SK-N-SH treated with all-trans-retinoic acid at 6 μM for 48 hours (cell line): Measurements from ENCODE around the gene OTOG.

ENCODE experiments used
- ATAC-seq: fragments of 200-7000 bp; cut with Tn5 transposase; 3 replicates; pipeline ENCODE4 v1.9.1; 2020; ENCODE audit warnings: mild to moderate bottlenecking, moderate library complexity
- ARNTL ChIP-seq: fragments of 450-650 bp; formaldehyde crosslinking; IDR thresholded peaks from 2 replicates; pipeline ENCODE4 v1.5.0; 2020; ENCODE audit warnings: low read depth, mild to moderate bottlenecking, moderate library complexity, borderline replicate concordance
- CREB5 ChIP-seq: fragments of 250-450 bp; sonication (Bioruptor Pico); IDR thresholded peaks from 2 replicates; pipeline ENCODE4 v1.5.1; 2020; ENCODE audit warnings: low read depth, mild to moderate bottlenecking, moderate library complexity
- CSDC2 ChIP-seq: fragments of 250-450 bp; sonication (Bioruptor Pico); IDR thresholded peaks from 2 replicates; pipeline ENCODE4 v1.5.0; 2020; ENCODE audit warnings: mild to moderate bottlenecking, moderate library complexity
- CSRNP3 ChIP-seq: fragments of 250-450 bp; sonication (Bioruptor Pico); IDR thresholded peaks from 2 replicates; pipeline ENCODE4 v1.5.1; 2021; ENCODE audit warnings: mild to moderate bottlenecking, moderate library complexity
- ESRRG ChIP-seq: fragments of 250-450 bp; sonication (Bioruptor Pico); IDR thresholded peaks from 2 replicates; pipeline ENCODE4 v1.6.1; 2021; ENCODE audit warnings: mild to moderate bottlenecking
- GLIS3 ChIP-seq: fragments of 250-450 bp; sonication (Bioruptor Pico); IDR thresholded peaks from 2 replicates; pipeline ENCODE4 v1.5.0; 2020; ENCODE audit warnings: mild to moderate bottlenecking, moderate library complexity
- ISL1 ChIP-seq: fragments of 250-450 bp; sonication (Bioruptor Pico); IDR thresholded peaks from 2 replicates; pipeline ENCODE4 v2.1.2; 2022; ENCODE audit warnings: mild to moderate bottlenecking, moderate library complexity
- OSR1 ChIP-seq: fragments of 250-450 bp; sonication (Bioruptor Pico); IDR thresholded peaks from 2 replicates; pipeline ENCODE4 v1.8.0; 2022; ENCODE audit warnings: moderate library complexity, mild to moderate bottlenecking, inconsistent platforms
- PATZ1 ChIP-seq: fragments of 250-450 bp; sonication (Bioruptor Pico); IDR thresholded peaks from 2 replicates; pipeline ENCODE4 v1.8.0; 2020; ENCODE audit warnings: mild to moderate bottlenecking, moderate library complexity, borderline replicate concordance
- POU6F1 ChIP-seq: fragments of 250-450 bp; sonication (Bioruptor Pico); IDR thresholded peaks from 2 replicates; pipeline ENCODE4 v1.8.0; 2021; ENCODE audit warnings: low read depth, mild to moderate bottlenecking, moderate library complexity, borderline replicate concordance
- PPARA ChIP-seq: fragments of 250-450 bp; sonication (Bioruptor Pico); IDR thresholded peaks from 2 replicates; pipeline ENCODE4 v1.5.0; 2020; ENCODE audit warnings: mild to moderate bottlenecking, borderline replicate concordance
- SNAI2 ChIP-seq: fragments of 250-450 bp; sonication (Bioruptor Pico); IDR thresholded peaks from 2 replicates; pipeline ENCODE4 v1.5.0; 2020; ENCODE audit warnings: mild to moderate bottlenecking, moderate library complexity
- TCF4 ChIP-seq: fragments of 250-450 bp; sonication (Bioruptor Pico); IDR thresholded peaks from 2 replicates; pipeline ENCODE4 v1.8.0; 2021; ENCODE audit warnings: mild to moderate bottlenecking, moderate library complexity, borderline replicate concordance
- TOX ChIP-seq: fragments of 250-450 bp; sonication (Bioruptor Pico); IDR thresholded peaks from 2 replicates; pipeline ENCODE4 v1.8.0; 2021; ENCODE audit warnings: mild to moderate bottlenecking, moderate library complexity, borderline replicate concordance
- TSHZ2 ChIP-seq: fragments of 250-450 bp; sonication (Bioruptor Pico); IDR thresholded peaks from 2 replicates; pipeline ENCODE4 v1.5.0; 2020; ENCODE audit warnings: mild to moderate bottlenecking, moderate library complexity
- ZC3H10 ChIP-seq: fragments of 250-450 bp; sonication (Bioruptor Pico); IDR thresholded peaks from 2 replicates; pipeline ENCODE4 v1.5.1; 2021; ENCODE audit warnings: mild to moderate bottlenecking, moderate library complexity
- ZFP3 ChIP-seq: fragments of 250-450 bp; sonication (Bioruptor Pico); IDR thresholded peaks from 2 replicates; pipeline ENCODE4 v1.5.0; 2020; ENCODE audit warnings: mild to moderate bottlenecking, moderate library complexity
- ZFP30 ChIP-seq: fragments of 450-650 bp; formaldehyde crosslinking; IDR thresholded peaks from 2 replicates; pipeline ENCODE4 v1.5.0; 2022; ENCODE audit warnings: mild to moderate bottlenecking, moderate library complexity
- ZNF565 ChIP-seq: fragments of 450-650 bp; formaldehyde crosslinking; conservative IDR thresholded peaks from 2 replicates; pipeline ENCODE4 v1.5.0; 2020; ENCODE audit warnings: low read depth, mild to moderate bottlenecking, moderate library complexity
- ZNF70 ChIP-seq: fragments of 450-650 bp; formaldehyde crosslinking; IDR thresholded peaks from 2 replicates; pipeline ENCODE4 v1.5.0; 2020; ENCODE audit warnings: mild to moderate bottlenecking, moderate library complexity
- ZNF8 ChIP-seq: fragments of 450-650 bp; formaldehyde crosslinking; IDR thresholded peaks from 2 replicates; pipeline ENCODE4 v1.5.0; 2020; ENCODE audit warnings: mild to moderate bottlenecking, moderate library complexity

OTOG gene

GRCh38 chr11:17643506-17644405 is 96.7 kb downstream of the OTOG start:
- no peak for ATAC-seq
- TF ChIP-seq TCF4 (no peak), ZNF565 (no peak), TOX (CRISPR knock-in tag) (no peak), CREB5 (no peak), TSHZ2 (CRISPR knock-in tag) (no peak), OSR1 (no peak), ZNF8 (no peak), ARNTL (CRISPR knock-in tag) (no peak), ZFP30 (no peak), GLIS3 (no peak), PPARA (CRISPR knock-in tag) (no peak), ESRRG (CRISPR knock-in tag) (no peak), PATZ1 (CRISPR knock-in tag) (no peak), CSDC2 (no peak)
- TF ChIP-seq, all 23 proteins: peak for 0

- TF ChIP-seq ARNTL (CRISPR knock-in tag), result no peak
- no peak for TF ChIP-seq ESRRG (CRISPR knock-in tag)
- ATAC-seq, result no peak
These were observed 98.3 kb downstream of the OTOG start for GRCh38 chr11:17645190-17645970.

GRCh38 chr11:17646451-17647145 is 99.5 kb downstream of the OTOG start:
- ATAC-seq, result no peak
- TF ChIP-seq ISL1 (CRISPR knock-in tag), result no peak
- no peak for TF ChIP-seq CSDC2
- no peak for TF ChIP-seq ZFP30
- TF ChIP-seq ZFP3 (CRISPR knock-in tag), result no peak
- no peak for TF ChIP-seq GLIS3
- TF ChIP-seq CSRNP3 (CRISPR knock-in tag), result no peak
- no peak for TF ChIP-seq ARNTL (CRISPR knock-in tag)
- no peak for TF ChIP-seq PPARA (CRISPR knock-in tag)
- TF ChIP-seq CREB5, result no peak
- TF ChIP-seq ZNF8, result no peak
- TF ChIP-seq POU6F1 (CRISPR knock-in tag), result no peak
- TF ChIP-seq ZC3H10 (CRISPR knock-in tag), result no peak
- no peak for TF ChIP-seq ZNF565
- no peak for TF ChIP-seq ZNF70 (CRISPR knock-in tag)
- no peak for TF ChIP-seq ESRRG (CRISPR knock-in tag)
- TF ChIP-seq TSHZ2 (CRISPR knock-in tag), result no peak
- TF ChIP-seq SNAI2, result no peak
